HG02943 (cell line): ENCODE data around the gene FBXW12.
"Not testable (repeated sequence)": the region's sequence is repeated elsewhere in the genome, so short reads cannot be mapped to it uniquely, and the experiment has no call there.

Source experiments
- ATAC-seq: cut with Tn5 transposase; IDR thresholded peaks from one replicate; pipeline ENCODE4 v1.9.1; 2021; ENCODE audit warnings: mild to moderate bottlenecking, low read depth, moderate library complexity; ENCODE audit not compliant: unreplicated experiment

FBXW12 gene

DNA sequence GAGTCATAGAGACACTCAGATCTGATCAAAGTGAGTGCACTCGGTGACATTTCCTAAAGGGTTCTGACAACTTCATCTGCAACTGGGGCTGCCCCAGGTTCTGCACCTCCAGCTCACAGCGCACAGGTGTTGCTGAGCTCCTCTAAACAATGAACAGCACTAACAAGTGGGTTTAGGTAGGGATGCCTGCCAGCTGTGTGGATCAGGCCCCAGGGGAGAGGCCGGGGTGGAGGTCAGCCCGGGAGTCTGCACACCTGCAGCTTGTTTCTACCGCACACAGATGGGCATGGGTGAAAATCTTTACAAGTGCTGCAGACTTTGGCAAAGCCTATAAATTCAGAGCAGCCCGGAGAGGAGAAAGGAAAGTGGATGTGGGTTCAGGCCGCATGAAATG lies 355 bp downstream of the FBXW12 start:
- no peak for ATAC-seq

- ATAC-seq: no peak
Measured at GRCh38 chr3:48372862-48373435, 930 bp downstream of the FBXW12 start.

DNA sequence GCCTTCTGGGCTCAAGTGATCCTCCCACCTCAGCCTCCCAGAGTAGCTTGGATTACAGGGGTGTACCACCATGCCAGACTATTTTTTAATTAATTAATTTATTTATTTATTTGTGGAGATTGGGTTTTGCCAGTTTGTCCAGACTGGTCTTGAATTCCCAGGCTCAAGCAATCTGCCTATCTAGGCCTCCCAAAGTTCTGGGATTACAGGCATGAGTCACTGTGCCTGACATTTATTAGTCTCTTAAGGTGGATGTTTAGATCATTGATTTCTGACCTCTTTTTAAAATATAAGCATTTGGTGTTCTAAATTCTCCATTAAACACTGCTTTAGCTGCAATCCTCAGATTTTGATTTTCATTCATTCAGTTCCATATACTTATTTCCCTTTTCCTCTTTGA lies 15.6 kb downstream of the FBXW12 start:
- ATAC-seq: no peak

- no peak for ATAC-seq
Measured at GRCh38 chr3:48388966-48389365, 16.9 kb downstream of the FBXW12 start.

DNA sequence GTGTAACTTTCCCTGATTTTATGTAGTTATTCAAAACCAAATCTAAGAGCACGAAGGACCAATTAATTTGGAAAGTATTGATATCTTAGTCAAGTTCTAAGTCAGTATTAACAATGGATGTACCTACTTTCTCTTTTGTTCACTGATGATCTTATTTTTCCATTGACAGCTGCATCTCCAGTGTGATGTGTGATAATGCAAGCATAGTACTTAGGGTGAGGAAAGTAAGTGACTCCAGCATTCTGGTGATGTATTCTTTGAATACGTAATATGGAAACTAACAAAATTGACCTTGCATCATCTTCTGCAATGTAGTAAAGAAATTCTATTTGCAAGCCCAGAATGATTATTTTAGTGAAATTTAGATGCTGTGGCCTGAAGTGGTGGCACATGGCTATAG lies 22.4 kb downstream of the FBXW12 start:
- ATAC-seq: no peak

GRCh38 chr3:48395714-48396113 lies 23.7 kb downstream of the FBXW12 start:
- ATAC-seq: no peak

DNA sequence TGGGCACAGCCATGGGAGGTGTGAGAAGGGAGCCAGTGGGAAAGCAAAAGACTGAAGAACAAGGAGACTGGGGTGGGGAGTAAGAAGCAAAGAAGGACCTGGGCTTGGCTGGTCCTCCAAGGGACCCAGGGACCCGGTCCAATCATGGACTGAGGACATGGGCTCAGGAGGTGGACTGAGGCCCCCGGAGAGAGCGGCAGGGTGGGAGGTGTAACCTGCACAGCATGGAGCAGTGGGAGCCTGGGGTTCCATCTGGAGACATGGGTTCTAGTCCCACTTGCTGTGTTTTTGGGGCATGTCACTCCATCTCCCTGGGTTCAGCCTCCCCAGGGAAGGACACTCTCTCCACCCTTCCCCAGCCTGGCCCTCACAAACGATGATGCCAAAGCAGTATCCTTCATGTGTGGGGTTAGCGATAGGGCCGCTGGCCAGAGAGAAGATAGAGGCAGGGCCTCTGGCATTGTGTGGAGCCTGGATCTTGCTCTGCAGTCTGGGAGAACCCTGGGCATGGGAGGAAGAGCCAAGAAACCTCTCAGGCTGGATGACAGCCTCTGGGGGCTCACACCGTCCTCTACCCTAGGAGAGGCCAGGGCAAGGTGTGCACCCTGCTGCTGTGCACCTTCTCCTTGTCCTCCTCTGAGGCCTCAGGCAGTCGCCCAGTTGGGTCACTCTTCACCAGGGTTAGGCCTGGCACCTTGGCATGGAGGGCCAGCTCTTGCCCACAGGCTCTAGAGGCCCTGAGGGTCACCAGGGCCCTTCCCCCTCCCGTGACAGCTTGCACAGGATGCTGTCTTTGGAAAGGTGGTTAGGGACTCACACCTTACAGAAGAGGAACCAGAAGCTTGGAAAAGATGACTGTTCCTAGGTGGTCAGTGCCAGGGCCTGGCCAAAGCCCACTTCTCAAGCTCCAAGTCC lies 26.0 kb downstream of the FBXW12 start:
- no peak for ATAC-seq

DNA sequence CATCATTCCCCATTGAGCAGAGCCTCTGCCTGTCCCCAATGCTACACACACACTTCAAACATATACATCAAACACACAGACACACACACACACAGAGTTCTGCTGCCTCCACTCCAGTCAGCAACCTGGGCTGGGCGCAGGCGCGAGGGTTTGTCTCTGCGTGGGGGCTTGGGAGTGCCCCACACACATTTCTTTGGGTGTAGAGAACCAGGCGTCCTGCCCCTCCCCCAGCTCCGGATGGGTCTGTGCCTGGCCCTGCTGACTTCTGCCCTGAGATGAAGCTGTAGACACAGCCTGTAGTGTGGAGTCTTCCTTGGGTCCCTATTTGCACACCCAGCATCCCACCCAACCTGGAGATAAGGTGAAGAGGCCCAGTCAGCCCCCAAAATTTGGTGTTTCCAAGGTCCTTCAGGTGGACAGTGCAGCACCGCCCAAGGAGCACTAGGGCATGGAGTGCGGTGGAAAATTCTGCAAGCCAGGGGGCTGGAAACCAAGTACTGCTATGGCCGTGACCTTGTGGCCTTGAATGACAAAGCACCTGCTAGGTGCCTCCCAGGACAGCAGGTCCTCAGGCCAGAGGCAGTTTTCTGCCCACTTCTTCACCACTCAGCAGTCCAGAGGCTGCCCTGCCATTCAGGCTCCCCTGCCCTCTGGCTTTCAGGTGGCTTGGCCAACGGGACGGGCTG lies 26.8 kb downstream of the FBXW12 start:
- no peak for ATAC-seq

DNA sequence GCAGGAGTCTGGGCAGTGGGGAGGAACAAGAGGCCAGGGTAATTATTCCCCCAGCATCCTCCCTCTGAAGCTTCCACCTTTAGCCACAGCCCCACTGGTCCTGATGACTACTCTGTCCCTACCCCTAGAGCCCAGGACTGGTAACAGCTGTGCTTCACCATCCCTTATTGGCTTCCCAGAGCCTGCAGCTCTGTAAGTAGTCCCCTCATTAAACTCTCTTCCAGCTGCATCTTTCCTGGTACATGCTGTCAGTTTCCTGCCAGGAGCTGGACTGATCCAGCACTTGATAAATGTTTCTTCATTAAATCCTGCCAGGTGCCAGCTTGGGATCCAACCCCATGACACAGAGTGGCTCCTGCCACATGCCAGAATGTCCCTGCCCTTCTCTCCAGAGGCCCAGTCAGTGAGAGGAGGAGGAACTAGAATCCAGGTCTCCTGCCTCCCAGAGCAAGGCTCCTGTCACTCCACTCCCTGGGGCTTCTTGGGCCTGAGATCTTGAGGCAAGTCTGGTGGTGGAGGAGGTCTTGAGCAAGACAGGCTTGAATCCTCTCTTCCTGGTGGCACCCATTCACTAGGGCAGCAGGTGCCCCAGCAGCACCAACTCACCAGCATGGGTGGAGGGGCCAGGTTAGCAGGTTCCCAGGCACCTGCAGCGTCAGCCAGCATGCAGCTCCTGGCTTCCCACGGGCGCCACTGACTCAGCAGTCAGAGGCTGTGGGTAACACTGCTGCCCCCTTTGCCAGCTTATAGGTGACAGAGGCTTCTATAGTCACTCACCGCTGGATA lies 27.6 kb downstream of the FBXW12 start:
- ATAC-seq: no peak

DNA sequence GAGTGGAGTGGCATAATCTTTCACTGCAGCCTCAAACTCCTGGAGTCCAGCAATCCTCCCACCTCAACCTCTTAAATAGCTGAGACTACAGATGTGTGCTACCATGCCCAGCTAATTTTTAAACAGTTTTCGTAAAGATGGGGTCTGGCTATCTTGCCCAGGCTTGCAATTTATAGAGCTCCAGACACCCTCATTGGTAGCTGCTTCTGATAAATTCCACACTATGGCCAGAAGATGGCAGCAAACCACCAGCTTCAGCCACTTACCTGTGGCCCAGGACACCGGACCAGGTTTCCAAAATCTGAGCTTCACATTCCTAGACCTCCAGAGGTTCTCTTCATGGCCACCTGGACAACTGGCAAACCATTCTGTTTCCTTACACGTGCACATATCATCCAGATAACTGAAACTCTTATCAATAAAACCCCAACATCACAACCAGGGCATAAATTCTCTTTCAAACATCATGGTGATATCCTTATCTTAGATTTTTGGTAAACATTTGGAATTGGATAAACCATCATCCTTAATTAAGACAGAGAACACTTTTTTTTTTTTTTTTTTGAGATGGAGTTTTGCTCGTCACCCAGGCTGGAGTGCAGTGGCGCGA lies 28.9 kb downstream of the FBXW12 start:
- no peak for ATAC-seq

- not testable (repeated sequence) for ATAC-seq
Measured at GRCh38 chr3:48401434-48401901, 29.4 kb downstream of the FBXW12 start.

GRCh38 chr3:48402281-48402732 lies 30.3 kb downstream of the FBXW12 start:
- no peak for ATAC-seq

DNA sequence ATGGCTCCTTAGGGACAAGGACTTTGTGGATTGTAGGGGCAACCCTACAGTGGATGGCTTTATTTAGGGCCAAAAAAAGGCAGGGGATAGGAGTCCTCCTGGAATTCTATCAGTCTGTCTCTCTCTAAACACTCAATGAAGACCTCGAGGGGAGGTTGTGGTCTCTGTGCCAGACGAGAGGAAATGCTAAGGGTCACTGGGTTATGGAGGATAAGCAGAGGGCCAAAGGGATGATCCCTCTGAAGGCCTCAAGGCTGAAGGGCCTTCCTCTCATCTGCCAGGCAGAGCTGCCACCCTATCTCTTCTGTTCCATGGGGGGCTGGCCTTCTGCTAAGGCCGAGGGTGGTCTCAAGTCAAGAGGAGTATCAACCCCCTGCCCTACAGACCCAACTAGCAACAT lies 30.9 kb downstream of the FBXW12 start:
- no peak for ATAC-seq

DNA sequence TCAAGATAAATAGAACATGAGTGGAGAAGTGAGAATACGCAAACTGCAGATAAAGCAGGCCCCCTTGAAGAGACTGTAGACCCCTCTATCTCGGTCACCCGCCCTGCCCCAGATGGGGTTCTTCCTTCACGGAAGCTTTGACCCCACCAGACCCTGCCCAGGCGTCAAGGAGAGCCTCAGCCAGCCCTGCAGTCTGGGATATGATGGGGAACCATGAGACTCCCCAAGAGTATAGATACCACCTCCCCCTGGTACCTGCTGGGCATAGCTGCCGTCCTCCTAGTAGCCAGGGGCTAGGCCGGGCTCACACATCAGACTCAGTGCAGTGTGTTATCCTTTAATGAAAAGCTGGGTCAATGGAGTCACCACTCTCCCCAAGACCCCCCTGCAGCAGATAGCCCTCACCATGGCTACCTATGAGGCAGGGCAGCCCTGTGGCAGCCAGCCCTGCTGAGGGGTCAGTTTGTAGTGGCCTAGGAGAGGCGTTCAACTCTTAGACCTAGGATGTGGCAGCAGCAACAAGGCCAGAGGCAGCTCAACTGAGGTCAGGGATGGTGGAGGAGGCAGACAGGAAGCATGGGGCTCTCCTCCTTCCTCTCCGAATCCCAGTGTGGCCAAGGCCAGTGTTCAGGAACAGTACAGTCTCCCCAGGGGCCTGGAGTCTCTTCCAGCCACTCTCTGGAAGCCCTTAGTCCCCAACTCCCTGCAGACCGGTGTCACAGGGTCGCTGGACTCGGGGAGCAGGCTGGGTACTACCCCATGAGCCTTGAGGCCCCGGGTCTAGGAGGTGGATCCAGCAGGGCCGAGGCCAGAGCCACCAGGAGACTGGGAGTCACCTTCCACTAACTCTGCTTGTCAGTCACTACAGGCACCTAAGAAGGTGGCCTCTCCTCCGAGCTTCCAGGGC lies 31.8 kb downstream of the FBXW12 start:
- ATAC-seq: no peak

DNA sequence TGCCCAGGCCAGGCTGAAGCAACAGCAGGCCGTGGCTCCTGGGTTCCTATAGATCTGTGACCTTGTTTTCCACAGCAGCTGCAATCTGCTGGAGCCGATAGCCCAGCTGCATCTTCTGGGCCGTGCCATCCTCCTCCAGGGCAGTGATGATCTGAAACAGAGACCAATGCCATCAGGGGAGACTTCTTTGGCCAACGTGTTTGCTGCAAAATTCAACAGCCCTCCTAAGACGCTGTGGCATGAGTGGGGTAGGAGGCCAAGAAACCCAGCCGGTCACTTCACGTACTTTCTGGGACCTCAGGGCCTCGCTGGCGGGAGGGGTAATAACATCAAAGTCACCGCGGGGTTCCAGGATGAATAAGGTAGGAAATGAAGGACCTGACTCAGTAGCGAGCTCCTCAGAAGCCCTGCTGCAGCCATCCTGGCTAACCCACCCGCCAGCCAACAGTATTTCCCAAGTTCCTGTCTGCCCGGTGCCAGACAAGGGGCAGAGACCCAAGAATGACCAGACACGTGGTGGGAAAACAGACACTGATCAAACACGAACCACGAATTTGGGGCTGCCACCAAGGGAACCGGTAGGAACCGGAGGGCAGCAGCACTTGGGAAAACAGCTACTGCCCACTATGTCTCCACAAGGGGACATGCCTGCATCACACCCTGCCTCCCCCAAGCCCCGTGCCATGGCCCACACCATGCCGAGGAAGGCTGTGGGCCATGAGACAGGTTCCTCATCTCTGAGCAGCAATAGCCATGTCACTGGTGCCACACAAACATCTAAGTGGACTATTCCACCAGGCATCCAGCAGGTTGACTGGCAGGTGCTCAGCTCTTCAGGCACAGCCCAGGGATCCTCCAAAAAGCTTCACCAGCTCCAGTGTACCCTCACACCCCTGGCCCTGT lies 32.7 kb downstream of the FBXW12 start:
- no peak for ATAC-seq

GRCh38 chr3:48405343-48405881 lies 33.4 kb downstream of the FBXW12 start:
- no peak for ATAC-seq

DNA sequence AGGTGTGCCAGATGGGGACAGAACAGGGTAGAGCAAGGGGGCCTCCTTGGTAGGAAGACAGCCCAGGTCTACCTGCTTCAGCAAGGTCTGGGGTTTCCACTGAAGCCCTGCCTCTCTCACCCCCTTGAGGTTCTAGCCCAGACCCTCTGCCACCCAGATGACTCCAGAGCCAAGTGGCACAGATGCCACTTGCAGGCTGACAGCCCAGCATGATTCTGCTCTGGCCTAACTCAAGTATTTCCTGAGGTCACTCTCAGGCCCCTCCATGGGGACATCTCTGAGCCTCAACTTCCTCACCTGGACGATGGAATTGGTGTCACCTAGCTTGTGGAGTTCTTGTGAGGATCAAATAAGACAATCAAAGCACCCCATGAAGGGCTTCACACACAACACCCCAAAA lies 34.0 kb downstream of the FBXW12 start:
- ATAC-seq: no peak
